AG04449 (cell line): Measurements from ENCODE around the gene TM4SF18.
A peak's percentile ranks its signal among the peaks of the same experiment; 100 is the strongest.

Experiments
- CTCF ChIA-PET: fragments of 350-600 bp; formaldehyde crosslinking; extraction: SDS; loops from one replicate; lab custom pipeline; 2021; ENCODE audit warnings: antibody characterized with exemption; lab: Yijun Ruan, JAX
- POLR2A ChIA-PET: fragments of 400-600, 350-600 bp; formaldehyde crosslinking; extraction: SDS; loops from one replicate; lab custom pipeline; 2020; ENCODE audit warnings: antibody characterized with exemption, inconsistent platforms; lab: Yijun Ruan, JAX
- DNase-seq: peaks from one replicate; pipeline ENCODE4 v3.0.0-alpha.2; 2010; ENCODE audit warnings: low read depth, low spot score
- H3K4me3 ChIP-seq: 2 replicates; pipeline ENCODE4 v1.5.1; 2011; ENCODE audit warnings: low read depth, mild to moderate bottlenecking, control low read depth, low read length
- CTCF ChIP-seq: IDR thresholded peaks from one replicate; pipeline ENCODE4 v1.5.1; 2011; ENCODE audit warnings: mild to moderate bottlenecking, moderate library complexity, low read length, control low read depth, inconsistent platforms; ENCODE audit not compliant: insufficient read depth; ENCODE audit errors: missing control alignments

TM4SF18 gene

GRCh38 chr3:149315694-149316093 lies 17.7 kb downstream of the TM4SF18 start:
- no peak for TF ChIP-seq CTCF
- no peak overlapping the region for H3K4me3 ChIP-seq
- ChIA-PET POLR2A (no interaction called here), CTCF (interaction anchor here (0.8 to 1.2 kb wide), 3 partner anchors 16 to 164 kb away, joined by 3 read pairs; no protein-coding TSS in a partner anchor)
- no peak for DNase-seq

- no peak for TF ChIP-seq CTCF
- H3K4me3 ChIP-seq = no peak overlapping the region
- peak; percentile 57 for DNase-seq
- ChIA-PET POLR2A (no interaction called here), CTCF (interaction anchor here (0.6 to 1.2 kb wide), 3 partner anchors 17 to 38 kb away, joined by 3 read pairs; no protein-coding TSS in a partner anchor)
Observed at GRCh38 chr3:149314807-149315578, 18.4 kb downstream of the TM4SF18 start.

GRCh38 chr3:149313542-149313941 lies 19.9 kb downstream of the TM4SF18 start:
- DNase-seq = no peak
- TF ChIP-seq CTCF = no peak
- H3K4me3 ChIP-seq = no peak overlapping the region
- CTCF ChIA-PET = no interaction called here
- POLR2A ChIA-PET = no interaction called here

GRCh38 chr3:149310796-149311534 lies 22.5 kb downstream of the TM4SF18 start:
- H3K4me3 ChIP-seq = no peak overlapping the region
- no peak for DNase-seq
- POLR2A ChIA-PET = interaction anchor here (1.3 kb wide), 1 partner anchor 11 kb away, joined by 4 read pairs; no protein-coding TSS in a partner anchor
- TF ChIP-seq CTCF = no peak
- CTCF ChIA-PET = interaction anchor here (0.8 to 1.3 kb wide), 3 partner anchors 13 to 33 kb away, joined by 3 read pairs; no protein-coding TSS in a partner anchor

- ChIA-PET POLR2A (no interaction called here), CTCF (interaction anchor here (0.6 to 2.1 kb wide), 6 partner anchors 9 to 352 kb away, joined by 3 to 7 read pairs (median 4); partner anchors contain the start of gene TM4SF18)
Observed at GRCh38 chr3:149307435-149307783, 26.0 kb downstream of the TM4SF18 start.

More at GRCh38 chr3:149307435-149307783, 26.0 kb downstream of the TM4SF18 start:
- TF ChIP-seq CTCF = no peak
- no peak overlapping the region for H3K4me3 ChIP-seq
- DNase-seq = no peak
